ENCODE results near the gene CASP12. TPM values are rescaled to one million over a fixed set of nuclear protein-coding genes. Genes with fewer than 3 reads are reported as not detected.

Gene CASP12
- polyA plus RNA-seq, 3 donors from 2014 or later, result not detected

DNA sequence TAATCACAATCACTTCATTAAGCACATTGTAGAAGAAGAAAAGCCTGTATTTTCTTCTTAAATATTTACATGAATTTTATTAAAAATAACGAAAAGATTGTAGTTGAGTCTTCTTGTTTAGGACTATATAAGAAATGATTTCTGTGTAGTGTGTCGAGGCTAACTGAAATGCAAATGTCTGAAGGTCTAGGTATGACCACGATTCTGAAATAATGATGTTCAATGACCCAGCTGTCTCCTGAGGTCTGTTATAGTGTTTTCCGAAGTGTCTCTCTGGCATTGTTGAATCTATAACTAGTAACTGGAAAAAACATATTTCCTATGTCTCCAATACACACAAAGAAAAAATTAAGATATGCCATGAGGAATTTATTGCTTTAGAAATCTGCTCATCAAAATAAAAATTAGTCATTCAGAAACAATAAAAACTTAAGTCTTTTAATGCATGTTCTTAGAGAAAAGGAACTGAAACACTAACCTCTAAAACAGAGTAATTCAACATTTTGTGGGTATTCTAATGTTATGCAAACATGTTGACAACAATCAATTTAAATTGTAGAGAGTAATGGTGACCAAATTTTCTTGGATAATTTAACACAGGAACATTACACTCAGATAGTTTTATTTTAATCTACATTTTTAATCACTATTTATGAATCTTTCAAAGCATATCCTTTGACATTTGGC, 55.0 kb downstream of the CASP12 start:
- Mint-ChIP-seq H3K27me3 (ENCODE audit: low read depth in 3 of 3) (peaks cover 0 to 3% (median 3%) of the 10 kb centered on the region in 3 donors), H3K36me3 (peaks cover 12 to 14% (median 12%) of the 10 kb centered on the region in 3 donors), H3K4me3 (no peak overlapping the region), H3K9me3 (peaks cover 6 to 16% (median 10%) of the 10 kb centered on the region in 6 donors), H3K4me1 (no peaks in the 10 kb centered on the region), H3K27ac (no peak overlapping the region)
- no peak for DNase-seq

- Mint-ChIP-seq H3K4me1 (no peaks in the 10 kb centered on the region), H3K4me3 (no peak overlapping the region), H3K9me3 (peaks cover 6 to 19% (median 10%) of the 10 kb centered on the region in 6 donors), H3K27ac (no peak overlapping the region), H3K36me3 (peaks cover 12 to 15% (median 14%) of the 10 kb centered on the region in 3 donors), H3K27me3 (ENCODE audit: low read depth in 3 of 3) (peaks cover 0 to 3% (median 3%) of the 10 kb centered on the region in 3 donors)
- DNase-seq, result no peak
Observed at GRCh38 chr11:104841973-104842525, 56.2 kb downstream of the CASP12 start.

- no peak overlapping the region for H3K27ac Mint-ChIP-seq
- H3K36me3 Mint-ChIP-seq, result peaks cover 12 to 15% (median 14%) of the 10 kb centered on the region in 3 donors
- no peak for DNase-seq
- H3K9me3 Mint-ChIP-seq, result peaks cover 6 to 19% (median 10%) of the 10 kb centered on the region in 6 donors
- H3K27me3 Mint-ChIP-seq (ENCODE audit: low read depth in 3 of 3), result peaks cover 0 to 3% (median 0%) of the 10 kb centered on the region in 3 donors
- no peaks in the 10 kb centered on the region for H3K4me1 Mint-ChIP-seq
- no peak overlapping the region for H3K4me3 Mint-ChIP-seq
Observed at GRCh38 chr11:104841185-104841584, 57.1 kb downstream of the CASP12 start.

DNA sequence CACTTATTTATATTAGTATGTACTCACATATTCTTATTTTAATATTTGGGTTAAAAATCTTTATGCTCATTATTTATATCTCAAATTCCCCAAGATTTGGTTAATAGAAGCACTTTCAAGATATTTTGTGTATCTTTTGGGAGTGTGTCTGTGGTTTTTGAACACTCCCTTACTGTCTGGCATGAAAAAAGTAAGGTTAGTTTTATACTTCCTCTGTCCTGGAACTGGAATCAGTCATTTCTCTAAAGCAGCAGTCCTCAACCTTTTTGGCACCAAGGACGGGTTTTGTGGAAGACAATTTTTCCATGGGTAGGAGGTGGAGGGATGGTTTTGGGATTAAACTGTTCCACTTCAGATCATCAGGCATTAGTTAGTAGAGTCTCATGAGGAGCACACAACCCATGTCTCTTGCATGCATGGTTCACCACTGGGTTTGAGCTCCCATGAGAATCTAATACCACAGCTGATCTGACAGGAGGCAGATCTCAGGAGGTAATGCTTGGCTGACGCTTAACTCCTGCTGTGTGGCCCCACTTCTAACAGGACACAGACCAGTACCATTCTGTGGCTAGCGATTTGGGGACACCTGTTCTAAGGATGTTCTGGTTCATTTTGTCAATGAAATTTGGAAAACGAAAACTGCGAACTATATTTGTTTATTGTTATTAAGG, 60.2 kb downstream of the CASP12 start:
- H3K27me3 Mint-ChIP-seq (ENCODE audit: low read depth in 3 of 3), result peaks cover 0 to 3% (median 0%) of the 10 kb centered on the region in 3 donors
- peaks cover 12 to 15% (median 14%) of the 10 kb centered on the region in 3 donors for H3K36me3 Mint-ChIP-seq
- no peaks in the 10 kb centered on the region for H3K4me1 Mint-ChIP-seq
- no peak overlapping the region for H3K27ac Mint-ChIP-seq
- peaks cover 6 to 19% (median 10%) of the 10 kb centered on the region in 6 donors for H3K9me3 Mint-ChIP-seq
- H3K4me3 Mint-ChIP-seq, result no peak overlapping the region
- DNase-seq, result no peak

DNA sequence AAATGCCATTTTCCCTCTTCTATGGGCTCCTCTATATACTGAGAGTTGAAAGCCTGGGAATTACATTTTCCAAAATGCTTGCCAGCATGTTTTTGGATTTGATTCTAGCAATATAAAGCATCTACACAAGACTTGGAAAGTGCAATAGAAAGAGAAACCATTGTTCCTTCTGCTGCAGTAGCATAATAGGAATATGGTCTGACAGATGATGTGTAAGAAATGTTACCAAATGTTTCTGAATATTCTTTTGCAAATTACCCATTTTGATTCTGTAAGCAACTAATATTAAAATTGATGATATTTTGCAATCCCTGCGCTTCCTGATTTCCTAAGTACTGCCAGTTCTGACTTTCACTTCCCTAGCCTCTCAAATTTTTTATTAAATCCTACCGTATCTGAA, 61.6 kb downstream of the CASP12 start:
- H3K27ac Mint-ChIP-seq, result no peak overlapping the region
- peaks cover 6 to 19% (median 10%) of the 10 kb centered on the region in 6 donors for H3K9me3 Mint-ChIP-seq
- no peak overlapping the region for H3K4me3 Mint-ChIP-seq
- DNase-seq, result no peak
- no peaks in the 10 kb centered on the region for H3K4me1 Mint-ChIP-seq
- peaks cover 0 to 3% (median 0%) of the 10 kb centered on the region in 3 donors for H3K27me3 Mint-ChIP-seq (ENCODE audit: low read depth in 3 of 3)
- peaks cover 12 to 15% (median 14%) of the 10 kb centered on the region in 3 donors for H3K36me3 Mint-ChIP-seq

Other genes starting within 250 kb of the CASP12 start
- gene CASP4, start 70.1 kb upstream of the CASP12 start, polyA plus RNA-seq, result 100 to 1,000 TPM; 141 to 184 (median 142) TPM
- gene CASP5, start 124.7 kb upstream of the CASP12 start, polyA plus RNA-seq, result not detected
- gene CASP1, start 136.7 kb upstream of the CASP12 start, polyA plus RNA-seq, result 100 to 1,000 TPM; 107 to 166 (median 115) TPM
- gene CARD16, start 146.9 kb upstream of the CASP12 start, polyA plus RNA-seq, result 100 to 1,000 TPM; 297 to 386 (median 368) TPM
- not detected for gene CARD18, start 241.3 kb upstream of the CASP12 start, polyA plus RNA-seq